Upper lobe of right lung (tissue), 1 donor: ENCODE results near the gene IPO13. TPM values are rescaled to one million over a fixed set of nuclear protein-coding genes. Genes with fewer than 3 reads are reported as not detected.
A peak's percentile ranks its signal among the peaks of the same experiment; 100 is the strongest.

Experiments used
- ATAC-seq: fragments of 200-7000 bp; cut with Tn5 transposase; one replicate; pipeline ENCODE4 v1.9.1; 2020; ENCODE audit warnings: mild to moderate bottlenecking, moderate library complexity
- DNase-seq: peaks from one replicate; pipeline ENCODE4 v3.0.0-alpha.2; 2020
- H3K27ac ChIP-seq: fragments of 200-600 bp; one replicate; pipeline ENCODE4 v1.8.0; 2022
- H3K27me3 ChIP-seq: fragments of 200-600 bp; one replicate; pipeline ENCODE4 v1.8.0; 2022; ENCODE audit warnings: mild to moderate bottlenecking
- H3K36me3 ChIP-seq: fragments of 200-600 bp; one replicate; pipeline ENCODE4 v1.8.0; 2022
- H3K4me1 ChIP-seq: fragments of 200-600 bp; one replicate; pipeline ENCODE4 v1.8.0; 2022
- H3K4me3 ChIP-seq: fragments of 200-600 bp; one replicate; pipeline ENCODE4 v1.8.0; 2022; ENCODE audit warnings: mild to moderate bottlenecking
- H3K9me3 ChIP-seq: fragments of 200-600 bp; one replicate; pipeline ENCODE4 v1.8.0; 2022
- CTCF ChIP-seq: fragments of 200-600 bp; IDR thresholded peaks from one replicate; pipeline ENCODE4 v1.8.0; 2022; ENCODE audit warnings: antibody characterized with exemption
- intact Hi-C: fragments of 100-400 bp; cut with DNase I; formaldehyde crosslinking; loops from one replicate; pipeline ENCODE4 v1.11.0; 2022
- total RNA-seq: library from RNA; stranded (reverse); fragmentation: NEBNext Ultra II Directional; extraction: Animal tissue kit (Norgen Biotek cat#: 25700); gene quantifications from one replicate; pipeline ENCODE4 v1.2.1, GENCODE V29; 2021
- donor health status: DM: no; HTN: yes; CAD: no; lungs with severe emphysema.

The IPO13 gene
- total RNA-seq, 1 donor from 2014 or later: 24.9 TPM

GRCh38 chr1:43921022-43921421 lies 25.7 kb upstream of the IPO13 start:
- intact Hi-C loops: no loop called here
- Histone ChIP-seq H3K27ac (no peak overlapping the region), H3K27me3 (no peaks in the 10 kb centered on the region), H3K36me3 (no peaks in the 10 kb centered on the region), H3K9me3 (no peaks in the 10 kb centered on the region), H3K4me3 (no peak overlapping the region), H3K4me1 (no peaks in the 10 kb centered on the region)
- TF ChIP-seq CTCF: no peak
- no peak for DNase-seq
- no peak for ATAC-seq

GRCh38 chr1:43924516-43924915 lies 22.2 kb upstream of the IPO13 start:
- DNase-seq (no peak), ATAC-seq (no peak)
- no peak for TF ChIP-seq CTCF
- Histone ChIP-seq H3K36me3 (no peaks in the 10 kb centered on the region), H3K4me1 (no peaks in the 10 kb centered on the region), H3K27me3 (no peaks in the 10 kb centered on the region), H3K9me3 (no peaks in the 10 kb centered on the region), H3K4me3 (no peak overlapping the region), H3K27ac (no peak overlapping the region)
- intact Hi-C loops: no loop called here

- no peak for ATAC-seq
- TF ChIP-seq CTCF: no peak
- Histone ChIP-seq H3K27me3 (no peaks in the 10 kb centered on the region), H3K4me3 (no peak overlapping the region), H3K36me3 (no peaks in the 10 kb centered on the region), H3K4me1 (no peaks in the 10 kb centered on the region), H3K27ac (no peak overlapping the region), H3K9me3 (no peaks in the 10 kb centered on the region)
- no peak for DNase-seq
- intact Hi-C loops: no loop called here
These were observed 20.9 kb upstream of the IPO13 start for GRCh38 chr1:43925846-43926245.

GRCh38 chr1:43930168-43930948 lies 16.4 kb upstream of the IPO13 start:
- peak; percentile 37 for TF ChIP-seq CTCF
- ATAC-seq (peak; percentile 3), DNase-seq (no peak)
- Histone ChIP-seq H3K9me3 (no peaks in the 10 kb centered on the region), H3K4me1 (peaks cover 12% of the 10 kb centered on the region), H3K27me3 (peaks cover 14% of the 10 kb centered on the region), H3K36me3 (no peaks in the 10 kb centered on the region), H3K4me3 (no peak overlapping the region), H3K27ac (no peak overlapping the region)
- intact Hi-C loops: no loop called here

- intact Hi-C loops: no loop called here
- no peaks in the 10 kb centered on the region for H3K9me3 ChIP-seq
- TF ChIP-seq CTCF: no peak
- no peak overlapping the region for H3K27ac ChIP-seq
- peaks cover 16% of the 10 kb centered on the region for H3K4me1 ChIP-seq
- H3K27me3 ChIP-seq: peaks cover 19% of the 10 kb centered on the region
- ATAC-seq (no peak), DNase-seq (no peak)
- H3K4me3 ChIP-seq: no peak overlapping the region
- no peaks in the 10 kb centered on the region for H3K36me3 ChIP-seq
These were observed 15.8 kb upstream of the IPO13 start for GRCh38 chr1:43930949-43931275.
